HS-5 (cell line): ENCODE measurements around the gene MEI4.
"Not testable (repeated sequence)": the region's sequence is repeated elsewhere in the genome, so short reads cannot be mapped to it uniquely, and the experiment has no call there.

ENCODE experiments used
- DNase-seq: peaks from one replicate; pipeline ENCODE4 v3.0.0-alpha.2; 2012; ENCODE audit warnings: low read depth

Gene MEI4

GRCh38 chr6:77678048-77678447 is 25.2 kb downstream of the MEI4 start:
- no peak for DNase-seq

- no peak for DNase-seq
Measured at GRCh38 chr6:77683515-77683914, 30.7 kb downstream of the MEI4 start.

GRCh38 chr6:77686931-77687330 is 34.1 kb downstream of the MEI4 start:
- DNase-seq, result no peak

- no peak for DNase-seq
Measured at GRCh38 chr6:77688649-77689048, 35.8 kb downstream of the MEI4 start.

GRCh38 chr6:77700095-77700494 is 47.3 kb downstream of the MEI4 start:
- not testable (repeated sequence) for DNase-seq

GRCh38 chr6:77707603-77708002 is 54.8 kb downstream of the MEI4 start:
- DNase-seq, result no peak

- no peak for DNase-seq
Measured at GRCh38 chr6:77715588-77715987, 62.7 kb downstream of the MEI4 start.

GRCh38 chr6:77716311-77716710 is 63.5 kb downstream of the MEI4 start:
- DNase-seq, result no peak

- DNase-seq, result not testable (repeated sequence)
Measured at GRCh38 chr6:77736010-77736409, 83.2 kb downstream of the MEI4 start.

- peak; percentile 15 for DNase-seq
Measured at GRCh38 chr6:77740380-77740779, 87.5 kb downstream of the MEI4 start.

- DNase-seq, result not testable (repeated sequence)
Measured at GRCh38 chr6:77752156-77752555, 99.3 kb downstream of the MEI4 start.

GRCh38 chr6:77762386-77762785 is 109.5 kb downstream of the MEI4 start:
- DNase-seq, result no peak

- DNase-seq, result no peak
Measured at GRCh38 chr6:77763124-77763523, 110.3 kb downstream of the MEI4 start.

GRCh38 chr6:77764364-77764763 is 111.5 kb downstream of the MEI4 start:
- no peak for DNase-seq

GRCh38 chr6:77773157-77773822 is 120.5 kb downstream of the MEI4 start:
- no peak for DNase-seq

- no peak for DNase-seq
Measured at GRCh38 chr6:77774457-77774856, 121.6 kb downstream of the MEI4 start.

- DNase-seq, result no peak
Measured at GRCh38 chr6:77776441-77776840, 123.6 kb downstream of the MEI4 start.

- no peak for DNase-seq
Measured at GRCh38 chr6:77778527-77778926, 125.7 kb downstream of the MEI4 start.

GRCh38 chr6:77786935-77787629 is 134.2 kb downstream of the MEI4 start:
- DNase-seq, result no peak

- DNase-seq, result no peak
Measured at GRCh38 chr6:77796824-77797809, 144.3 kb downstream of the MEI4 start.

GRCh38 chr6:77812304-77812703 is 159.5 kb downstream of the MEI4 start:
- no peak for DNase-seq

- no peak for DNase-seq
Measured at GRCh38 chr6:77813090-77813489, 160.3 kb downstream of the MEI4 start.

GRCh38 chr6:77814119-77814518 is 161.3 kb downstream of the MEI4 start:
- DNase-seq, result no peak
